Muscle of leg (tissue), 11 donors: ENCODE results near the gene THBD. TPM values are rescaled to one million over a fixed set of nuclear protein-coding genes. Genes with fewer than 3 reads are reported as not detected.

Experiments
- DNase-seq: peaks from one replicate; pipeline ENCODE4 v3.0.0; 2013
- H3K27ac ChIP-seq: one replicate; pipeline ENCODE4 v1.5.1; 2013; ENCODE audit warnings: mild to moderate bottlenecking, low read length, control low read depth
- H3K27me3 ChIP-seq: one replicate; pipeline ENCODE4 v1.6.1; 2013; ENCODE audit warnings: low read length; ENCODE audit not compliant: control insufficient read depth, insufficient read depth
- H3K36me3 ChIP-seq: one replicate; pipeline ENCODE4 v1.6.1; 2013; ENCODE audit warnings: low read length; ENCODE audit not compliant: control insufficient read depth, insufficient read depth
- H3K4me1 ChIP-seq: one replicate; pipeline ENCODE4 v1.6.1; 2013; ENCODE audit warnings: low read length; ENCODE audit not compliant: control insufficient read depth, insufficient read depth
- H3K4me3 ChIP-seq: one replicate; pipeline ENCODE4 v1.5.1; 2013; ENCODE audit warnings: low read length, control low read depth
- H3K9me3 ChIP-seq: replicated peaks from 2 replicates; pipeline ENCODE4 v1.6.1; 2013; ENCODE audit warnings: low read depth, low read length; ENCODE audit not compliant: control insufficient read depth
- WGBS: methylation state at CpG from one replicate; pipeline ENCODE4 v1.1.5; 2013; ENCODE audit warnings: missing lambda C conversion rate; ENCODE audit not compliant: insufficient coverage; 5-methylcytosine and 5-hydroxymethylcytosine counted together
- polyA plus RNA-seq, 8 donors: library from polyadenylated mRNA; unstranded; fragments of 120-200 nt; gene quantifications; one replicate each; pipeline versions ENCODE4 v1.2.1 to v1.2.3, GENCODE V29; 2013; ENCODE audit warnings: inconsistent platforms in 1 of 8, low replicate concordance in 1 of 8; ENCODE audit not compliant: insufficient read length in 8 of 8, insufficient read depth in 1 of 8
- total RNA-seq: library from RNA; stranded (reverse); fragments of 120-200 nt; gene quantifications from one replicate; pipeline ENCODE4 v1.2.4, GENCODE V29; 2013

THBD gene
- total and polyA plus RNA-seq, 9 donors, result 5.1 to 13.6 (median 7.9) TPM

- Histone ChIP-seq H3K4me1 (peaks cover 29% of the 10 kb centered on the region), H3K27me3 (no peaks in the 10 kb centered on the region), H3K36me3 (no peaks in the 10 kb centered on the region), H3K27ac (peak overlapping the region; percentile 89), H3K4me3 (peak overlapping the region; percentile 46), H3K9me3 (no peaks in the 10 kb centered on the region)
- no peak for DNase-seq
- WGBS, result 79% methylated on average over 21 of the region's 23 CpGs
Observed at GRCh38 chr20:23085436-23086055, 36.1 kb upstream of the THBD start.

GRCh38 chr20:23084845-23085365 is 35.4 kb upstream of the THBD start:
- whole genome bisulfite sequencing, result 48% methylated on average over 18 of the region's 24 CpGs
- Histone ChIP-seq H3K9me3 (no peaks in the 10 kb centered on the region), H3K4me1 (peaks cover 29% of the 10 kb centered on the region), H3K36me3 (no peaks in the 10 kb centered on the region), H3K4me3 (peak overlapping the region; percentile 46), H3K27me3 (no peaks in the 10 kb centered on the region), H3K27ac (peak overlapping the region; percentile 89)
- DNase-seq, result no peak

DNA sequence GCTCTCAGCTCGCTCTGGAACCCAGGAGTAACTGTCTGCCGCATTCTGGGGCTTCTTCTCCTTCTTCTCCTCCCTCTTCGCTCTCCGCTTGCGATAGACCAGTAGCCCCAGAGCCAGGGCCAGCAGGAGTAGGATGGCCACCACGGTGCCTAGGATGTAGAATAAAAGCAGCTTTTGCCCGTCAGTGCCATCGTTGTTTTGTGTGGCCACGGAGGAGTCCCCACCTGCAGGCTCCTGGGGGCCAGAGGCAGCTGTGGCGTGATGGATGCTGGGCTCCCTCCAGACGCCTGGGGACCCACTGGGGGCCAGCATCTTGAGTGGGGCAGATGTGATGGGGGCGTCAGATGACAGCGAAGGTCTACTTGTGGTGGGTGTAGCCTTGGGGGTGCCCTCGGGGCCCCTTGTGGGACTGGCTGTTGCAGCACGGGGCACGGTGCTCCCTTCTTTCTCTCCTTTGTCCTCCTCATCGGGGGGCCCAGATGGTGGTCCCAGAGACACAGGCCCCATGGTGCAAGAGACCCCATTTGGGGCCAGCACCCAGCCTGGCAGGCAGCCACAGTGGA is 34.9 kb upstream of the THBD start:
- 87% methylated on average over 16 of the region's 17 CpGs for WGBS
- peak overlapping the region; percentile 46 for H3K4me3 ChIP-seq
- peak overlapping the region; percentile 89 for H3K27ac ChIP-seq
- no peaks in the 10 kb centered on the region for H3K27me3 ChIP-seq
- H3K36me3 ChIP-seq, result no peaks in the 10 kb centered on the region
- no peaks in the 10 kb centered on the region for H3K9me3 ChIP-seq
- H3K4me1 ChIP-seq, result peaks cover 29% of the 10 kb centered on the region
- no peak for DNase-seq

DNA sequence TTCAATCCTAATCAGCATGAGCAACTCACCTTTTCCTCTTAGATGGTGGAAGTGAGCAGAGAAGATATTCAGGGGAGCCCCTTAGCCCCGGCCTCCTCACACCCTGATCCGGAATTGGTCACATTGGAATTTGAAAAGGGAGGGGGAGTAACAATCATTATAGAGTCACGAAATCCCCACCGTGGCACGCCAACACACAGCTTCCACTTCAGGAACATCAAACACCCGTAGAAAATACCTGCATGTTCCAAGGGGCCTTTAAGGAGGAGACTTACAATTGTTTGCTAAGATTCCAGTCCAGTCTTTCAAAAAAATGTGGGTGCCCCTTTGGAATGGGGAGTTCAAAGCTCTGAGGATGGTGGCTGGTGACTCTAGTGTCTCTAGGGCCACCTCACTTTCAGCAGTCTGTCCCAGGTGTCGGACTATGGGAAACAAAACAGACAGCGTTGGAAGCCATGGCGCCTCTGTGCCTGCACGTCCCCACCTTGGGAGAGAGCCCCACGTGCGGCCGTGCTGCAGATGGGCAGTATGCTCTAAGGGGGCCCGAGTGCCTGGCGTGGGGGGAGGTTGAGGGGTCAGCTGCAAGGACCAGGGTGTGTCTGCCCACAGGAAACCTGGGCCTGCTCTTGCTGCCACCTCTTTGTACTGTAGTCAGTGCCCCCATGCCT is 34.2 kb upstream of the THBD start:
- 77% methylated on average over 9 of the region's 15 CpGs for WGBS
- peaks cover 29% of the 10 kb centered on the region for H3K4me1 ChIP-seq

GRCh38 chr20:23082846-23083552 is 33.5 kb upstream of the THBD start:
- WGBS, result 53% methylated on average over 4 of the region's 9 CpGs
- Histone ChIP-seq H3K36me3 (no peaks in the 10 kb centered on the region), H3K9me3 (no peaks in the 10 kb centered on the region), H3K27me3 (no peaks in the 10 kb centered on the region), H3K4me1 (peaks cover 29% of the 10 kb centered on the region), H3K27ac (peak overlapping the region; percentile 89), H3K4me3 (peak overlapping the region; percentile 46)
- no peak for DNase-seq

More for the DNA sequence above, 34.2 kb upstream of the THBD start:
- H3K27me3 ChIP-seq, result no peaks in the 10 kb centered on the region
- H3K4me3 ChIP-seq, result peak overlapping the region; percentile 46
- H3K9me3 ChIP-seq, result no peaks in the 10 kb centered on the region
- DNase-seq, result no peak
- no peaks in the 10 kb centered on the region for H3K36me3 ChIP-seq
- H3K27ac ChIP-seq, result peak overlapping the region; percentile 89

- DNase-seq, result no peak
- Histone ChIP-seq H3K4me3 (no peak overlapping the region), H3K27me3 (no peaks in the 10 kb centered on the region), H3K27ac (peak overlapping the region; percentile 74), H3K36me3 (no peaks in the 10 kb centered on the region), H3K9me3 (no peaks in the 10 kb centered on the region), H3K4me1 (peaks cover 15% of the 10 kb centered on the region)
- WGBS, result 76% methylated on average over 5 of the region's 9 CpGs
Observed at GRCh38 chr20:23081263-23081819, 31.9 kb upstream of the THBD start.

GRCh38 chr20:23080521-23080920 is 31.0 kb upstream of the THBD start:
- DNase-seq, result no peak
- H3K4me3 ChIP-seq, result no peak overlapping the region
- H3K27me3 ChIP-seq, result no peaks in the 10 kb centered on the region
- no peaks in the 10 kb centered on the region for H3K9me3 ChIP-seq
- WGBS, result 90% methylated on average over 10 of the region's 10 CpGs
- peaks cover 9% of the 10 kb centered on the region for H3K4me1 ChIP-seq
- H3K36me3 ChIP-seq, result no peaks in the 10 kb centered on the region
- H3K27ac ChIP-seq, result peak overlapping the region; percentile 37

DNA sequence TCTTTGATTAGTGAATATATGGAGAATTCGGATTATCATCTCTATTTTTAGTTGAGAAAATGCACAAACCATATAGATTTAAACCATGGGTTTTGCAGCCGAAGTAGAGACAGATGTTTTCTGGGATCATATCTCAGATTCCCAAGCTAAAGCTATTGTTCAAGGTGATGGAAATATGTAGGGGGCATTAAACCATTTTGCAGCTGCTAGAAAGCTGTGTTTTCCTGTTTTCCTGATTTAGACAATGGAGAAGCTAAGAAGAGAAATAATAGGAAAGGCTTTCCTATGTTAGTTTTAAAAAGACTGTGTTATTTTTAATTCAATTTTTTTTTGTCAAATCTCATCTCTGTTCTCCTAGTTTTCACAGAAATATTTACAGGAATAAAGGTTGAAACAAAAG is 30.5 kb upstream of the THBD start:
- Histone ChIP-seq H3K4me3 (no peak overlapping the region), H3K9me3 (no peaks in the 10 kb centered on the region), H3K27me3 (no peaks in the 10 kb centered on the region), H3K27ac (peak overlapping the region; percentile 37), H3K36me3 (no peaks in the 10 kb centered on the region), H3K4me1 (peaks cover 5% of the 10 kb centered on the region)
- whole genome bisulfite sequencing, result no CpG with 5 or more reads among the region's 2 CpGs
- DNase-seq, result no peak

DNA sequence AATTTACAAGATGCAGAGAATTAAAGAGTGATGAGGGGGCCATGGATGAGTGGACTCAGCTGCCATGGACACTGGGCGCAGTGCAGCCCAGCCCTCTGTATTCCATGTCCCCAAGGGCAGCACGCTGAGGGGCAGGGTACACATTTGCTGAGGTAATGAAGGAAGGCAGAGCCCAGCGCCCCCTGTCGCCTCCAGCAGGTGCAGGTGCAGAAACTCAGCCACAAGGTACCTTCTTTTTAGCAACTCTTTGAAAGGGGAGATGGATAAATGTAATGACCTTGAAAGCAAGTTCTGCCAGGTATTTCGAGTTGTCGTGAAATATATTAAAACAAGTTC is 29.5 kb upstream of the THBD start:
- H3K4me1 ChIP-seq, result peaks cover 5% of the 10 kb centered on the region
- H3K27me3 ChIP-seq, result no peaks in the 10 kb centered on the region
- DNase-seq, result no peak
- no peaks in the 10 kb centered on the region for H3K36me3 ChIP-seq
- H3K27ac ChIP-seq, result no peak overlapping the region
- WGBS, result 63% methylated on average over 2 of the region's 6 CpGs
- no peaks in the 10 kb centered on the region for H3K9me3 ChIP-seq
- no peak overlapping the region for H3K4me3 ChIP-seq
